Mucosa of rectum (tissue), 2 donors: ENCODE measurements around the gene ENTPD2.
A peak's percentile ranks its signal among the peaks of the same experiment; 100 is the strongest.
"Not testable (repeated sequence)": the region's sequence is repeated elsewhere in the genome, so short reads cannot be mapped to it uniquely, and the experiment has no call there.

Source experiments
- H3K27ac ChIP-seq, 2 donors: one replicate each; pipeline ENCODE4 v1.7.0; 2013; ENCODE audit warnings: inconsistent platforms in 2 of 2, low read depth in 2 of 2, low read length in 2 of 2
- H3K27me3 ChIP-seq, 2 donors: one replicate each; pipeline ENCODE4 v1.7.0; 2013; ENCODE audit warnings: low read length in 2 of 2; ENCODE audit not compliant: control insufficient read depth in 2 of 2, insufficient read depth in 2 of 2
- H3K36me3 ChIP-seq, 2 donors: one replicate each; pipeline ENCODE4 v1.7.0; 2013; ENCODE audit warnings: low read length in 2 of 2; ENCODE audit not compliant: control insufficient read depth in 2 of 2, insufficient read depth in 2 of 2
- H3K4me1 ChIP-seq, 2 donors: one replicate each; pipeline ENCODE4 v1.7.0; 2013; ENCODE audit warnings: low read length in 2 of 2, mild to moderate bottlenecking in 1 of 2; ENCODE audit not compliant: control insufficient read depth in 2 of 2, insufficient read depth in 2 of 2
- H3K4me3 ChIP-seq, 2 donors: one replicate each; pipeline ENCODE4 v1.7.0; 2013; ENCODE audit warnings: low read length in 2 of 2
- H3K9ac ChIP-seq, 2 donors: one replicate each; pipeline ENCODE4 v1.7.0; 2013; ENCODE audit warnings: low read length in 2 of 2, low read depth in 1 of 2, mild to moderate bottlenecking in 1 of 2
- H3K9me3 ChIP-seq, 2 donors: one replicate each; pipeline ENCODE4 v1.7.0; 2013; ENCODE audit warnings: low read length in 2 of 2; ENCODE audit not compliant: control insufficient read depth in 2 of 2
- donor health status: healthy.
- donor health status: Normal muscosa, but diverticular disease.

ENTPD2 gene

DNA sequence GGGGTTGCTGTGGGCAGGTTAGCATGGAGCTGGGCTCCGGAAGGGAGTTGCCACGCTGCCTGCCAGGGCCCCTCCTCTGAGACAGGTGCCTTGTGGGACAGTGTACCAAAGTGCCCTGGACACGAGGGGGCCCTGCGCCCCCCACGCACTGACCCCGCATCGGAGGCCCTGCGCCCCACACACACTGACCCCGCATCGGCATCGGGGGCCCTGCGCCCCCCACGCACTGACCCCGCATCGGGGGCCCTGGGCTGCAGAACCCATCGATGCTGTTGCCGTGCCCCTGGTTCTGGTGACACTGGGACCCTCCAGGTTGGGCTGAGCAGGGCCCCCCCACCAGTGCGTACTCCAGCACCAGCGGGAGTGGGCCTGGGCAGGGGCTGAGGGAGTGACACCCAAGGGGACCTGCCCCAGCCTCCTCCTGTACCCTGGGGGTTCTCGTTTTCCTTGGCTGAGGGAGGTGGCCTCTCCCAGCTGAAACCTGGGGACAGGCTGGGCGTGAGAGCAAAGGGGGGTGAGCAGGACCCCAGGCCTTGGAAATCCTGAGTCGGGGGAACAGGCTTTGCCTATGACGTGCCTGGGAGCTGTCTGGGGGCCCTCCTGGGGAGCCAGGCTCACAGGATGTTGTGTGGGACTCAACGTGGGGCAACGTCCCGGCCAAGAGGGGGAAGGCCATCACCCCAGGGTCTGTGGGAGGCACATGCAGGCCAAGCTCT is 9.6 kb upstream of the ENTPD2 start:
- Histone ChIP-seq H3K27ac (no peak overlapping the region), H3K9me3 (no peaks in the 10 kb centered on the region), H3K4me1 (peaks cover 8 to 9% of the 10 kb centered on the region in 2 donors), H3K4me3 (no peak overlapping the region), H3K9ac (no peak overlapping the region), H3K36me3 (no peaks in the 10 kb centered on the region), H3K27me3 (no peaks in the 10 kb centered on the region)

DNA sequence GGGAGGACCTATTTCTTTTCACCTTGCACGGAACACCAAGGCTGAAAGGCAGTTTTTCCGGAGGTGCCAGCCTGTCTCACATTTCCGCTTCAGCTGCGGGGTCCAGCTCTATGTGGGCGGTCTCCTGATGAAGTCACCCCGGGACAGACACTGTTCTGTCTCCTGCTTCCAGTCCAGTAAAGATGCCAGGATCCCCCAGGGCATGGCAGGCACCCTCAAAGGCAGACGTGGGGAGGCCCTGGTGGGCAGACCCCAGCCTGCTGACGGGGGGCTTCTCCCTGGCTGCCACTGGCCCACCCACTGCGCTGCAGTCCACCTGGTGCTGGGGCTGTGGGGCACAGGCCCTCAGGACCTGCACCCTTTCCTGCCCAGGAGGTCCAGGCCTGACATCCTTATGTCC is 8.9 kb upstream of the ENTPD2 start:
- not testable (repeated sequence) for H3K4me3 ChIP-seq, H3K4me1 ChIP-seq, H3K9me3 ChIP-seq, H3K36me3 ChIP-seq, H3K27me3 ChIP-seq, H3K27ac ChIP-seq, H3K9ac ChIP-seq

DNA sequence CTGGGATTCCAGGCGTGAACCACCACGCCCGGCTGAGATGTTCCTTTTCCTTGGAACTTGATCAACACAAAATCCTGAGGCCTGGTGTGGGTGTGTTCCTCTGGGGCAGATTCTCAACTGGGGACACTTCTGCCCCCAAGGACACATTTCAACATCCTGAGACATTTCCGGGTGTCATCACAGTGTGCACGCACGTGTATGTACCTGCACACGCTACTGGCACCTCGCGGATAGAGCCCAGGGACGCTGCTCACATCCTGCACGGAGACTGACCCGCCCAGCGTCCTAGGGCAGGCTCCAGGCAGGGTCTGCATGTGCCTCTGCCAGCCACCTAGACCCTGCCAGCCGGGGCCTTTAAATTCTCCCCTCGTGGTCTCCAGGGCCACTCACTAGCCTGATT is 8.5 kb upstream of the ENTPD2 start:
- Histone ChIP-seq H3K4me1 (peaks cover 12% of the 10 kb centered on the region in 2 donors), H3K27ac (no peak overlapping the region), H3K36me3 (no peaks in the 10 kb centered on the region), H3K9ac (no peak overlapping the region), H3K4me3 (no peak overlapping the region), H3K27me3 (no peaks in the 10 kb centered on the region), H3K9me3 (no peaks in the 10 kb centered on the region)

DNA sequence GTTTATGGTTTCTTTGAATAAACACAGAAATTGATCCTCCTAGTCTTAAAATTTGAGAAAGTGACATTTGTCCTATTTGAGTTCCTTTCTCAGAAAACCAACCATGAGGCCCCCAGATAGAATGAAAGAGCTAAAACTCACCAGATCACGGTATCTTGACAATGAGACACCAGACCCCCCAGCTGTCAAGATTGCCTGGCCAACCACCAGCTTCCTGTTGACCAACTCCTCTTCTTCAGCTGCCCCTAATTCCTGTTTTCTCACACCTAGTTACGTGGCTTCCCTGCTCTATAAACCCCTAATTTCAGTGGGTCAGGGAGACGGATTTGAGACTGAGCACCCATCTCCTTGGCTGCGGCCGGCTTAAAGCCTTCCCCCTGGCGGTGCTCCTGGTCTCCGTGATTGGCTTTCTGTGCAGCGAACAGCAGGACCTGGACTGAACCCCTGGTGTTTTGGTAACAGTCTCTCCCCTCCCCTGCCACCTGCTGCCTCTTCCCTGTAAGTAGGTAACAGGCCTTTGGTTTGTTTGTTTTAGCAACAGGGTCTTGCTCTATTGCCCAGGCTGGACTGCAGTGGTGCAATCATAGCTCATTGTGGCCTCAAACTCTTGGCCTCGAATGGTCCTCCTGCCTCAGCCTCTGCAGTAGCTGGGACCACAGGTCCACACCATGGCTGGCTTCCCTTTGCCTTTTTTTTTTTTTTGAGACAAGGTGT is 4.8 kb upstream of the ENTPD2 start:
- no peaks in the 10 kb centered on the region for H3K36me3 ChIP-seq
- H3K4me1 ChIP-seq = peaks cover 35 to 40% of the 10 kb centered on the region in 2 donors
- no peak overlapping the region for H3K27ac ChIP-seq
- no peak overlapping the region for H3K9ac ChIP-seq
- H3K4me3 ChIP-seq = no peak overlapping the region
- no peaks in the 10 kb centered on the region for H3K9me3 ChIP-seq
- H3K27me3 ChIP-seq = no peaks in the 10 kb centered on the region

DNA sequence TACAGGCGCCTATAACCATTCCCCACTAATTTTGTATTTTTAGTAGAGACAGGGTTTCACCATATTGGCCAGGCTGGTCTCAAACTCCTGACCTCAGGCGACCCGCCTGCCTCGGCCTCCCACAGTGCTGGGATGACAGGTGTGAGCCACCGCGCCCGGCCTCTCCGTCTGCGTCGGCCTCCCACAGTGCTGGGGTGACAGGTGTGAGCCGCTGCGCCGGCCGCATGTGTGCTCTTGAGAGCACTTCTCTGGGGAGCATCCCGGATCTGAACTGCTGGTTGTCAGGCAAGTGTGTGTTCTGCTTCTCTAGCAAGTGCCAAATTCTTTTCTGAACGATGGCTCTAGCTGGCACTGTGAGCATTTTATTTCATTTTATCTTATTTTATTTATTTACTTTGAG is 3.7 kb upstream of the ENTPD2 start:
- peaks cover 0 to 7% of the 10 kb centered on the region in 2 donors for H3K27me3 ChIP-seq
- no peaks in the 10 kb centered on the region for H3K9me3 ChIP-seq
- no peaks in the 10 kb centered on the region for H3K36me3 ChIP-seq
- no peak overlapping the region for H3K9ac ChIP-seq
- no peak overlapping the region for H3K27ac ChIP-seq
- H3K4me1 ChIP-seq = peaks cover 42 to 43% of the 10 kb centered on the region in 2 donors
- H3K4me3 ChIP-seq = no peak overlapping the region

DNA sequence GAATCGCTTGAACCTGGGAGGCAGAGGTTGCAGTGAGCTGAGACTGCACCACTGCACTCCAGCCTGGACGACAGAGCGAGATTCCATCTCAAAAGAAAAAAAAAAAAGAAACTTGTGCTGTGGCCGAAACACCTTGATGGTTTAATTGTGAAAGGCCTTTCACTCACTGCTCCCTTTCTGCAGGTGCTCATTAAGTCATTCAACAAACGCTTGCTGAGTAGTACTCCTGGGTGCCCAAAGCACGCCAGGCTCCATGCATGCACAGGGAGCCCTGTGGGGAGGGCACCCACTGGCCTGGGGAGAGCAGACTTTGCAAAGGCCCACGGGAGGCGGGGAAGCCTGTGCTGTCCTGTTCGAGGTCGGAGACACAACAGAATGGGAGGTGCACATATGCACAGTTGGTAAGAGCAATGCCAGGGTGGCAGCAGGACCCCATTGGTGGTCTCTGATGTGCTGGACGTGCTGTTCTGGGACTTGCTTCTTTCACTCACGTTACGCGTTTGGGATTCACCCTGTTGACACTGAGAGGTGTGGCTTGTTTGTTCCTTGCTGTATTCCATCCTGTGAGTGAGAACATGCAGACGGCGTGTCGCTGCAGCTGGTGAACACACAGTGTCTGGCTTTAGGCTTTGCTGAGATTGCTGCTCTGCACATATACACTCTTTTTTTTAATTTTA is 3.0 kb upstream of the ENTPD2 start:
- peaks cover 0 to 11% of the 10 kb centered on the region in 2 donors for H3K27me3 ChIP-seq
- H3K4me1 ChIP-seq = peaks cover 42 to 43% of the 10 kb centered on the region in 2 donors
- H3K9ac ChIP-seq = no peak overlapping the region
- no peaks in the 10 kb centered on the region for H3K36me3 ChIP-seq
- no peak overlapping the region for H3K27ac ChIP-seq
- H3K4me3 ChIP-seq = peak overlapping the region in 1 of 2 donors; percentile 7
- H3K9me3 ChIP-seq = no peaks in the 10 kb centered on the region

DNA sequence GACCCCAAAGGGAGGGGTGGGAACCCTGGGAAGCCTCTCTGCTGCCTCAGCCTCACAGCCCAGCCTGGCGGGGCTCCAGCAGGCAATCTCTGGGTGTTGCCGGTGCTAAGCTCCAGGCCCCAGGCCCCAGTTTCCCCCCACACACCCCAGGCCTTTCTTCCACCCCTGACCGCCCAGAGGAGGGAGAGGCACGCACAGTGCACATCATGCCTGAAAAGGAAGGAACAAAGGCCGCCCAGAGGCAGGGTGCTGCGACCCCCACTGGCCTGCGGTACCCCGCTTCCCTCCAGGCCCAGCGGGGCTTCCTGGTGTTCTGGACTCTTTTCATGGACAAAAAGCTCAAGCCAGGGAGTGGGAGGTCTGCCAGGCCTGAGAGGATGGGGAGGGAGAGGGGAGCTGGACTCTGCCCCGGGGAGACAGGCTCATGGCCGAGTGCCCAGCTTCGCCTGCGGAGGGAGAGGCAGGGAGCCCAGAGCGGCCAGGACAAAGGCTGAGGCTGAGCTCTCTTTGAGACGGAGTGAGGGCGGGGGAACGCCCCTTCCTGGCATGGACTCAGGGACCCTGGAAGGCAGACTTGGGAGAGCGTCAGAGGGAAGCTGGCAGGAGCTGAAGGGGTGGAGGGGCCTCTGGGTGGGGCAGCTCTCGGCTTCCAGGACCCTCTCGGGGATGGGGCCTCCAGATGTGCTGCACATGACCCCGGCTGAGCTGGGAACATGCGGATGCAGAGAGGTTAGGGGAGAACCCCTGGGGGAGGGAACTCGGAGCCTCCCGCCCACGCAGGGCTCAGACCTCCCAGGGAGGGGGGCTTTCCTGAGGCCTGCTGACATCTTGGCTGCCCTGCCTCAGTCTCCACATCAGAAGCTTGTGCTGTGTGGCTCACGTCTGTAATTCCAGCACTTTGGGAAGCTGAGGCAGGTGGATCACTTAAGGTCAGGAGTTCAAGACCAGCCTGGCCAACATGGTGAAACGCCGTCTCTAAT is 1.8 kb upstream of the ENTPD2 start:
- peaks cover 42 to 43% of the 10 kb centered on the region in 2 donors for H3K4me1 ChIP-seq
- H3K36me3 ChIP-seq = no peaks in the 10 kb centered on the region
- H3K4me3 ChIP-seq = peak overlapping the region; percentile 48 to 61
- peaks cover 0 to 11% of the 10 kb centered on the region in 2 donors for H3K27me3 ChIP-seq
- peak overlapping the region; percentile 82 to 86 for H3K27ac ChIP-seq
- no peaks in the 10 kb centered on the region for H3K9me3 ChIP-seq
- peak overlapping the region; percentile 65 to 69 for H3K9ac ChIP-seq

DNA sequence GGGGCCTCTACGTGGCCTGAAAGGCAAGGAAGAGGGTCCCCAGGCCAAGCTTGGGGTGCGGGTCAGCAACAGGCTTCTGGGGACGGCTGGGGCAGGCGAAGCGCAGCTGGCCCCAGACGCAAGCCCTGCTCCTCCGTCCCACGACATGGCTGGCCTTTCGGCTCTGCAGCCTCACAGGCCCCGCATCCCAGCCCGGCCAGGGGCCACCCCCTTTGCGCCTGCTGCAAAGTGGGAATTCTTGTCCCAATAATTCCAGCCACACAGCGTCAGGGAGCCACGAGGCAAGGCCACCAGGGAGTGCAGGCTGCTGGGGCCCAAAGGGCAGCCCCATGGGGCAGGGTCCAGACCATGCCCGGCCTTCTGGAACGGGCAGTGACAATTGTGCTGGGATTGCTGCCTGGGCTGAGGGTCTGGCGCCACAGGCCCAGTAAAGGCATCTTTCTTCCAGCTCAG is 1.1 kb upstream of the ENTPD2 start:
- peak overlapping the region; percentile 82 to 86 for H3K27ac ChIP-seq
- H3K4me3 ChIP-seq = peak overlapping the region; percentile 59 to 61
- no peaks in the 10 kb centered on the region for H3K36me3 ChIP-seq
- peaks cover 42 to 43% of the 10 kb centered on the region in 2 donors for H3K4me1 ChIP-seq
- peak overlapping the region; percentile 65 to 69 for H3K9ac ChIP-seq
- no peaks in the 10 kb centered on the region for H3K9me3 ChIP-seq
- H3K27me3 ChIP-seq = peaks cover 0 to 11% of the 10 kb centered on the region in 2 donors

DNA sequence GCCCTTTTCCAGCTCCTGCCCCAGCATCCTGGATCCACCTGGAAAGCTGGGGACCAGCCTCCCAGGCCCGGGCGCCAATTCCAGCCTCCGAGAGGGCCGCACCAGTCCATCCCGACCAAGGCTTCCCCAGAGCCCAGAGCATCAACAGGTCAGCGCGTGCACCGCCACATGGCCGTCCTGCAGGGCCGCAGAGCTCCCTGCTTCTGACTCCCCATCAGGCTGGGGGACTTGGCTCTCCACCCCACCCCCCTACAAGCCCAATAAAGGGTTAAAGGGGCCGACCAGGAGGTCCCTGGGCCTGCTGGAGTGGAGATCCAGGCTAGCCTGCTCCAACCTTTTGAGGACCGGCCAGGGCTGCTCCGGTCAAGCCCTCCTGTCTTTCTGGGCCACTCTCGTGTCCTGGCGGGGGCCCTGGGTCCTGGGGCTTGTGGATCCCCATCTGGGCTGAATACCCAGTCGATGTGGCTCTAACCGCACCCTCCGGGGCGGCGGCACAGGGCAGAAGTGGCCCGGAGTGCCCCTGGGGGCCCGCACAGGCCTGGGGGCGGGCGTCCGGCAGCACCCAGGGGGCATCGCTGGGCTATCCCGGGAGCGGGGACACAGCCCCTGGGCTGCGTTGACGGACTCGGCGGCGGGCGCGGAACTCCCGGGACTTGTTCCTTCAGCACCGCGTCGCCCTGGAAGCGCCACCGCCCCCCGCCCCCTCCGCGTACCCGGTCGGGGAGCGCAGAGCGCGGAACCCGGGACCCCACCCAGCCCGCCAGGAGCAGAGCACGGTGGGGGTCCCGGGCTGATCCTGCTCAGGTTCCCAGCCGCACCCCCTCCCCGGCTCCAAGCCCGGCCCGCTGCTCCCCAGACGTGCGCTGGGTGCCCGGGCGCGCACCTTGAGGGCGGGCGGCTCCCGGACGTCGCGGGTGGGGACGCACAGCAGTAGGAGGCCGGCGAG is 590 bp downstream of the ENTPD2 start:
- H3K27me3 ChIP-seq = peaks cover 6 to 17% of the 10 kb centered on the region in 2 donors
- H3K9me3 ChIP-seq = no peaks in the 10 kb centered on the region

More for the DNA sequence above, 590 bp downstream of the ENTPD2 start:
- Histone ChIP-seq H3K36me3 (no peaks in the 10 kb centered on the region), H3K9ac (peak overlapping the region; percentile 24 to 53), H3K4me3 (peak overlapping the region; percentile 13 to 44), H3K27ac (peak overlapping the region in 1 of 2 donors; percentile 86), H3K4me1 (peaks cover 38 to 42% of the 10 kb centered on the region in 2 donors)
